SK-N-SH (cell line): ENCODE data around the gene OS9. TPM values are rescaled to one million over a fixed set of nuclear protein-coding genes. Genes with fewer than 3 reads are reported as not detected.

ENCODE experiments used
- CTCF ChIA-PET: fragments of 300-600, 350-600 bp; formaldehyde crosslinking; extraction: SDS; loops from one replicate; lab custom pipeline; 2021; lab: Yijun Ruan, JAX
- POLR2A ChIA-PET: fragments of 350-600 bp; sonication (Branson Sonifier 250); formaldehyde crosslinking; extraction: SDS; loops from one replicate; lab custom pipeline; 2020; ENCODE audit warnings: antibody characterized with exemption, inconsistent platforms; lab: Yijun Ruan, JAX
- DNase-seq: peaks from one replicate; pipeline ENCODE4 v3.0.0; 2012
- H2AFZ ChIP-seq: fragments of 200-600 bp; sonication (generic); 2 replicates; pipeline ENCODE4 v1.8.1; 2016; ENCODE audit warnings: antibody characterized with exemption, mild to moderate bottlenecking, low read depth
- H3F3A ChIP-seq: fragments of 200-600 bp; sonication (generic); replicated peaks from 2 replicates; pipeline ENCODE3; 2016; ENCODE audit warnings: antibody characterized with exemption, mild to moderate bottlenecking; ENCODE audit not compliant: insufficient read depth
- H3K27ac ChIP-seq, 2 experiments: fragments of 200-500 bp in 1 of 2; fragments of 200-600 bp in 1 of 2; sonication (Bioruptor generic) in 1 of 2; sonication (generic), shearing (Covaris generic) in 1 of 2; 2 replicates each; pipeline versions ENCODE4 v1.5.1 to v1.6.1; 2014 to 2016; ENCODE audit warnings: low read depth in 2 of 2, inconsistent platforms in 1 of 2, low read length in 1 of 2, mild to moderate bottlenecking in 1 of 2, mixed read lengths in 1 of 2
- H3K27me3 ChIP-seq: fragments of 200-600 bp; sonication (generic), shearing (Covaris generic); 2 replicates; pipeline ENCODE4 v1.6.1; 2016; ENCODE audit warnings: mixed run types; ENCODE audit not compliant: insufficient read depth
- H3K36me3 ChIP-seq, 2 experiments: fragments of 200-500 bp in 1 of 2; fragments of 200-600 bp in 1 of 2; sonication (Bioruptor generic) in 1 of 2; sonication (generic) in 1 of 2; replicated peaks in 1 of 2; 2 replicates each; pipeline versions ENCODE3 to v1.5.1; 2014 to 2016; ENCODE audit warnings: low read length in 1 of 2, mild to moderate bottlenecking in 1 of 2; ENCODE audit not compliant: insufficient read depth in 2 of 2, control insufficient read depth in 1 of 2
- H3K4me1 ChIP-seq, 2 experiments: fragments of 200-500 bp in 1 of 2; fragments of 200-600 bp in 1 of 2; sonication (Bioruptor generic) in 1 of 2; sonication (generic), shearing (Covaris generic) in 1 of 2; 2 replicates each; pipeline versions ENCODE4 v1.5.1 to v1.6.1; 2014 to 2016; ENCODE audit warnings: low read depth in 1 of 2, low read length in 1 of 2, mixed run types in 1 of 2; ENCODE audit not compliant: insufficient read depth in 2 of 2, control insufficient read depth in 1 of 2
- H3K4me2 ChIP-seq: fragments of 200-600 bp; sonication (generic), shearing (Covaris generic); 2 replicates; pipeline ENCODE4 v1.6.1; 2017; ENCODE audit warnings: mixed run types
- H3K4me3 ChIP-seq, 2 experiments: fragments of 200-500 bp in 1 of 2; fragments of 200-600 bp in 1 of 2; sonication (Bioruptor generic) in 1 of 2; sonication (generic), shearing (Covaris generic) in 1 of 2; 2 replicates each; pipeline versions ENCODE4 v1.5.1 to v1.8.1; 2014 to 2016; ENCODE audit warnings: low read depth in 2 of 2, inconsistent platforms in 1 of 2, low read length in 1 of 2, mild to moderate bottlenecking in 1 of 2, mixed read lengths in 1 of 2, moderate library complexity in 1 of 2
- H3K79me2 ChIP-seq: fragments of 200-600 bp; sonication (generic); 2 replicates; pipeline ENCODE4 v1.8.1; 2017; ENCODE audit warnings: mild to moderate bottlenecking; ENCODE audit not compliant: insufficient read depth
- H3K9ac ChIP-seq: fragments of 200-600 bp; sonication (generic); 2 replicates; pipeline ENCODE4 v1.6.1; 2017; ENCODE audit warnings: mixed run types
- H3K9me2 ChIP-seq: fragments of 200-600 bp; sonication (generic); 2 replicates; pipeline ENCODE4 v1.6.1; 2017; ENCODE audit warnings: mixed run types
- H3K9me3 ChIP-seq: fragments of 200-600 bp; sonication (generic); 2 replicates; pipeline ENCODE4 v1.6.1; 2017; ENCODE audit warnings: mixed run types, mild to moderate bottlenecking, moderate library complexity
- H4K20me1 ChIP-seq: fragments of 200-600 bp; sonication (generic); 2 replicates; pipeline ENCODE4 v1.6.1; 2017; ENCODE audit warnings: mild to moderate bottlenecking, mixed run types; ENCODE audit not compliant: insufficient read depth
- EP300 ChIP-seq, 2 experiments: IDR thresholded peaks; 2 replicates each; pipeline versions ENCODE4 v1.4.0 to v1.6.1; 2012; ENCODE audit warnings: borderline replicate concordance in 1 of 2, low read depth in 1 of 2, low read length in 1 of 2
- EZH2phosphoT487 ChIP-seq: fragments of 200-600 bp; sonication (generic); IDR thresholded peaks from 2 replicates; pipeline ENCODE4 v1.6.1; 2017; ENCODE audit warnings: low read depth, mixed run types, mild to moderate bottlenecking, antibody characterized with exemption, moderate library complexity, borderline replicate concordance
- FOXM1 ChIP-seq: IDR thresholded peaks from 2 replicates; pipeline ENCODE4 v1.4.0; 2012; ENCODE audit warnings: low read depth, mild to moderate bottlenecking
- GATA2 ChIP-seq: sonication (generic); formaldehyde crosslinking; IDR thresholded peaks from 2 replicates; pipeline ENCODE4 v1.5.0; 2020; ENCODE audit warnings: mild to moderate bottlenecking, missing genetic modification reagents
- JUND ChIP-seq: IDR thresholded peaks from 2 replicates; pipeline ENCODE4 v1.4.0; 2012
- MEF2A ChIP-seq: IDR thresholded peaks from 2 replicates; pipeline ENCODE4 v1.4.0; 2012; ENCODE audit warnings: low read depth, borderline replicate concordance
- MXI1 ChIP-seq: IDR thresholded peaks from 2 replicates; pipeline ENCODE4 v1.6.1; 2012; ENCODE audit warnings: mild to moderate bottlenecking, low read depth, low read length, improper control_type of control experiment
- NFIC ChIP-seq: IDR thresholded peaks from 2 replicates; pipeline ENCODE4 v1.4.0; 2012; ENCODE audit warnings: borderline replicate concordance
- NRF1 ChIP-seq: IDR thresholded peaks from 2 replicates; pipeline ENCODE4 v1.6.1; 2012; ENCODE audit warnings: low read depth, mild to moderate bottlenecking, low read length
- POLR2AphosphoS5 ChIP-seq: IDR thresholded peaks from 2 replicates; pipeline ENCODE4 v1.6.1; 2012; ENCODE audit warnings: low read depth, low read length
- RAD21 ChIP-seq: IDR thresholded peaks from 2 replicates; pipeline ENCODE4 v1.6.1; 2012; ENCODE audit warnings: mild to moderate bottlenecking, low read length
- RCOR1 ChIP-seq: fragments of 150-350 bp; IDR thresholded peaks from 2 replicates; pipeline ENCODE4 v1.6.1; 2017; ENCODE audit warnings: antibody characterized with exemption, low read length
- RFX5 ChIP-seq: IDR thresholded peaks from 2 replicates; pipeline ENCODE4 v1.6.1; 2012; ENCODE audit warnings: mild to moderate bottlenecking, improper control_type of control experiment, low read length
- RXRA ChIP-seq: IDR thresholded peaks from 2 replicates; pipeline ENCODE4 v1.4.0; 2012; ENCODE audit warnings: low read depth, mild to moderate bottlenecking, borderline replicate concordance
- SIN3A ChIP-seq: IDR thresholded peaks from 2 replicates; pipeline ENCODE4 v1.6.1; 2012; ENCODE audit warnings: low read depth, mild to moderate bottlenecking, low read length, moderate library complexity, borderline replicate concordance
- SMC3 ChIP-seq: IDR thresholded peaks from 2 replicates; pipeline ENCODE4 v1.6.1; 2012; ENCODE audit warnings: low read depth, low read length, improper control_type of control experiment
- TAF1 ChIP-seq: IDR thresholded peaks from 2 replicates; pipeline ENCODE4 v1.6.1; 2012; ENCODE audit warnings: low read depth, mild to moderate bottlenecking, low read length, moderate library complexity, borderline replicate concordance
- YY1 ChIP-seq: IDR thresholded peaks from 2 replicates; pipeline ENCODE4 v1.4.0; 2012; ENCODE audit warnings: low read depth, mild to moderate bottlenecking
- WGBS: methylation state at CpG from one replicate; pipeline ENCODE4 v1.1.6; 2017; ENCODE audit warnings: low lambda C conversion rate; 5-methylcytosine and 5-hydroxymethylcytosine counted together
- polyA plus RNA-seq, 3 experiments: library from polyadenylated mRNA; depleted of rRNA; stranded (reverse); fragments of >200 nt; gene quantifications; 2 replicates each; pipeline ENCODE4 v1.2.3, GENCODE V29; 2012
- TF ChIP-seq, protein P1 (sequence below): fragments of 150-350 bp; IDR thresholded peaks from 2 replicates; pipeline ENCODE4 v1.6.1; 2017; ENCODE audit warnings: antibody characterized with exemption, low read length, low read depth, borderline replicate concordance
- TF ChIP-seq, protein P2 (sequence below): IDR thresholded peaks from 2 replicates; pipeline ENCODE4 v1.6.1; 2012; ENCODE audit warnings: mild to moderate bottlenecking, low read depth, low read length, moderate library complexity
- TF ChIP-seq, protein P3 (sequence below): IDR thresholded peaks from 2 replicates; pipeline ENCODE4 v1.4.0; 2012; ENCODE audit warnings: low read depth
- TF ChIP-seq, protein P4 (sequence below): fragments of 150-350 bp; IDR thresholded peaks from 2 replicates; pipeline ENCODE4 v1.6.1; 2016; ENCODE audit warnings: mild to moderate bottlenecking, low read depth, low read length
- TF ChIP-seq, protein P5 (sequence below): IDR thresholded peaks from 2 replicates; pipeline ENCODE4; 2012
- TF ChIP-seq, protein P6 (sequence below): fragments of 200-600 bp; sonication (generic); IDR thresholded peaks from 2 replicates; pipeline ENCODE4 v1.6.1; 2017; ENCODE audit warnings: antibody characterized with exemption, mild to moderate bottlenecking, moderate library complexity

The OS9 gene
- polyA plus RNA-seq, 1 of the 3 experiments (the other 2 are of a cell fraction), result 280 TPM

DNA sequence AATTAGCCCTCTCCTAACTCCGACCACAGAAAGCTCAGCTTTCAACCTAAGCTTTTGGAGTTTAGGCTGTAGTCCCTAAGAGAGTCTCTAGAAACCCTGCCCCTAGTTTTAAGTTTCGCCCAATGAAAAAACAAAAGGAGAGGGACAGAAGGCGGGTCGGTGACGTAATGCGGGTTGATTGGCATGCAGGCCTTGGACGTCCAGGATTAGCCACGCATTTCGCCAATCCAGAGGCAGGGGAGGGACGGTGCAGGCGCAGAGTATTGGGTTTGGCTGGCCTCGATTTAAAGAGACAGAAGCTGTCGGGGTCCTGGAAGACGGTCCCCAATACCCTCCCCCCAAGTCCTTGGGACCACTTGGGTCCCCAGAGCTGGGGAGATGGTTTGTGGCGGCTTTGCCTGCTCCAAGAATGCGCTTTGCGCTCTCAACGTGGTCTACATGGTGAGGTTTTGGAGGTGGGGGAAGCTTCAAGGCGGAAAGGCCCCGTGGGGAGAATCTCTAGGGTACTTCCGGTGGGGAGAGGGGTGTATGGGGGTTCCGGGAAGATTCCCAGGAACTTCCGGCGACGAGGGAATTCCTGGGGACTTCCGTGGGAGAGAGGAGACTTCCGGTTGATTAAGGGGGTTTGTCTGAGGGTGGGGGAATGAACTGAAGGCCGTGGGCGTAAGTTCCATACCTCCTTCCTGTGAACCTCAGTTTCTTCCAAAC is 51.0 kb downstream of the OS9 start, which contains the start of gene TSPAN31:
TSPAN31 (plus strand) TSS at position 263 of the 708 bp plus-strand sequence; CDS start at position 379, 116 bp downstream.
- peak; percentile 86 for DNase-seq
- peaks cover 17% of the 10 kb centered on the region for H3K79me2 ChIP-seq
- H3K4me1 ChIP-seq, result peaks cover 0 to 17% of the 10 kb centered on the region in 2 experiments; a peak in 2 of 4 replicates
- ChIA-PET CTCF (interaction anchor here (0.7 to 3.2 kb wide), 6 partner anchors 9 to 162 kb away, joined by 3 to 18 read pairs (median 8); partner anchors contain the start of gene B4GALNT1), POLR2A (interaction anchor here (0.5 to 2.1 kb wide), 10 partner anchors 9 to 153 kb away, joined by 3 to 18 read pairs (median 4); no protein-coding TSS in a partner anchor)
- 1% methylated on average over 26 of the region's 29 CpGs for WGBS
- peaks cover 26 to 38% of the 10 kb centered on the region in 2 experiments for H3K36me3 ChIP-seq
- no peaks in the 10 kb centered on the region for H3K27me3 ChIP-seq
- H3K27ac ChIP-seq, result peak within 1 kb of the TSS; percentile 96 to 98
- peak within 1 kb of the TSS; percentile 81 to 82 for H3K4me3 ChIP-seq
- no peaks in the 10 kb centered on the region for H3K9me2 ChIP-seq
- H3K4me2 ChIP-seq, result peak within 1 kb of the TSS; percentile 87
- H3F3A ChIP-seq, result peaks cover 32% of the 10 kb centered on the region
- H4K20me1 ChIP-seq, result no peaks in the 10 kb centered on the region
- peak within 1 kb of the TSS; percentile 99 for H3K9ac ChIP-seq
- no peaks in the 10 kb centered on the region for H3K9me3 ChIP-seq
- peak within 1 kb of the TSS; percentile 91 for H2AFZ ChIP-seq
- TF ChIP-seq MXI1 (peak; percentile 43; the same call in 1 of the 2 replicates), EZH2phosphoT487 (no peak), EP300 (IDR thresholded peaks at IDR 0.05; ENCODE audit: borderline replicate concordance in 1 of 2, low read depth in 1 of 2, low read length in 1 of 2) (no peak), RAD21 (no peak), MEF2A (no peak), TAF1 (no peak), SMC3 (no peak), RXRA (no peak), RFX5 (peak; percentile 94), JUND (peak; percentile 23; the same call in 1 of the 2 replicates), RCOR1 (0 out of 2 replicates have a peak, but pooled peaks have one; percentile 4), NRF1 (peak; percentile 62; the same call in 1 of the 2 replicates), NFIC (no peak), YY1 (no peak), SIN3A (peak; percentile 32; the same call in 1 of the 2 replicates), GATA2 (no peak), FOXM1 (no peak; the same call in 1 of the 2 replicates), POLR2AphosphoS5 (peak; percentile 58; the same call in 1 of the 2 replicates)
- TF ChIP-seq, protein P1, sequence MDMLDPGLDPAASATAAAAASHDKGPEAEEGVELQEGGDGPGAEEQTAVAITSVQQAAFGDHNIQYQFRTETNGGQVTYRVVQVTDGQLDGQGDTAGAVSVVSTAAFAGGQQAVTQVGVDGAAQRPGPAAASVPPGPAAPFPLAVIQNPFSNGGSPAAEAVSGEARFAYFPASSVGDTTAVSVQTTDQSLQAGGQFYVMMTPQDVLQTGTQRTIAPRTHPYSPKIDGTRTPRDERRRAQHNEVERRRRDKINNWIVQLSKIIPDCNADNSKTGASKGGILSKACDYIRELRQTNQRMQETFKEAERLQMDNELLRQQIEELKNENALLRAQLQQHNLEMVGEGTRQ, result no peak
- TF ChIP-seq, protein P2, sequence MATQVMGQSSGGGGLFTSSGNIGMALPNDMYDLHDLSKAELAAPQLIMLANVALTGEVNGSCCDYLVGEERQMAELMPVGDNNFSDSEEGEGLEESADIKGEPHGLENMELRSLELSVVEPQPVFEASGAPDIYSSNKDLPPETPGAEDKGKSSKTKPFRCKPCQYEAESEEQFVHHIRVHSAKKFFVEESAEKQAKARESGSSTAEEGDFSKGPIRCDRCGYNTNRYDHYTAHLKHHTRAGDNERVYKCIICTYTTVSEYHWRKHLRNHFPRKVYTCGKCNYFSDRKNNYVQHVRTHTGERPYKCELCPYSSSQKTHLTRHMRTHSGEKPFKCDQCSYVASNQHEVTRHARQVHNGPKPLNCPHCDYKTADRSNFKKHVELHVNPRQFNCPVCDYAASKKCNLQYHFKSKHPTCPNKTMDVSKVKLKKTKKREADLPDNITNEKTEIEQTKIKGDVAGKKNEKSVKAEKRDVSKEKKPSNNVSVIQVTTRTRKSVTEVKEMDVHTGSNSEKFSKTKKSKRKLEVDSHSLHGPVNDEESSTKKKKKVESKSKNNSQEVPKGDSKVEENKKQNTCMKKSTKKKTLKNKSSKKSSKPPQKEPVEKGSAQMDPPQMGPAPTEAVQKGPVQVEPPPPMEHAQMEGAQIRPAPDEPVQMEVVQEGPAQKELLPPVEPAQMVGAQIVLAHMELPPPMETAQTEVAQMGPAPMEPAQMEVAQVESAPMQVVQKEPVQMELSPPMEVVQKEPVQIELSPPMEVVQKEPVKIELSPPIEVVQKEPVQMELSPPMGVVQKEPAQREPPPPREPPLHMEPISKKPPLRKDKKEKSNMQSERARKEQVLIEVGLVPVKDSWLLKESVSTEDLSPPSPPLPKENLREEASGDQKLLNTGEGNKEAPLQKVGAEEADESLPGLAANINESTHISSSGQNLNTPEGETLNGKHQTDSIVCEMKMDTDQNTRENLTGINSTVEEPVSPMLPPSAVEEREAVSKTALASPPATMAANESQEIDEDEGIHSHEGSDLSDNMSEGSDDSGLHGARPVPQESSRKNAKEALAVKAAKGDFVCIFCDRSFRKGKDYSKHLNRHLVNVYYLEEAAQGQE, result no peak
- TF ChIP-seq, protein P3, sequence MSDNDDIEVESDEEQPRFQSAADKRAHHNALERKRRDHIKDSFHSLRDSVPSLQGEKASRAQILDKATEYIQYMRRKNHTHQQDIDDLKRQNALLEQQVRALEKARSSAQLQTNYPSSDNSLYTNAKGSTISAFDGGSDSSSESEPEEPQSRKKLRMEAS, result peak; percentile 29
- TF ChIP-seq, protein P4, sequence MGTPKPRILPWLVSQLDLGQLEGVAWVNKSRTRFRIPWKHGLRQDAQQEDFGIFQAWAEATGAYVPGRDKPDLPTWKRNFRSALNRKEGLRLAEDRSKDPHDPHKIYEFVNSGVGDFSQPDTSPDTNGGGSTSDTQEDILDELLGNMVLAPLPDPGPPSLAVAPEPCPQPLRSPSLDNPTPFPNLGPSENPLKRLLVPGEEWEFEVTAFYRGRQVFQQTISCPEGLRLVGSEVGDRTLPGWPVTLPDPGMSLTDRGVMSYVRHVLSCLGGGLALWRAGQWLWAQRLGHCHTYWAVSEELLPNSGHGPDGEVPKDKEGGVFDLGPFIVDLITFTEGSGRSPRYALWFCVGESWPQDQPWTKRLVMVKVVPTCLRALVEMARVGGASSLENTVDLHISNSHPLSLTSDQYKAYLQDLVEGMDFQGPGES, result peak; percentile 69
- TF ChIP-seq, protein P5, sequence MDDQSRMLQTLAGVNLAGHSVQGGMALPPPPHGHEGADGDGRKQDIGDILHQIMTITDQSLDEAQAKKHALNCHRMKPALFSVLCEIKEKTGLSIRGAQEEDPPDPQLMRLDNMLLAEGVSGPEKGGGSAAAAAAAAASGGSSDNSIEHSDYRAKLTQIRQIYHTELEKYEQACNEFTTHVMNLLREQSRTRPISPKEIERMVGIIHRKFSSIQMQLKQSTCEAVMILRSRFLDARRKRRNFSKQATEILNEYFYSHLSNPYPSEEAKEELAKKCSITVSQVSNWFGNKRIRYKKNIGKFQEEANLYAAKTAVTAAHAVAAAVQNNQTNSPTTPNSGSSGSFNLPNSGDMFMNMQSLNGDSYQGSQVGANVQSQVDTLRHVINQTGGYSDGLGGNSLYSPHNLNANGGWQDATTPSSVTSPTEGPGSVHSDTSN, result peak; percentile 98
- TF ChIP-seq, protein P6, sequence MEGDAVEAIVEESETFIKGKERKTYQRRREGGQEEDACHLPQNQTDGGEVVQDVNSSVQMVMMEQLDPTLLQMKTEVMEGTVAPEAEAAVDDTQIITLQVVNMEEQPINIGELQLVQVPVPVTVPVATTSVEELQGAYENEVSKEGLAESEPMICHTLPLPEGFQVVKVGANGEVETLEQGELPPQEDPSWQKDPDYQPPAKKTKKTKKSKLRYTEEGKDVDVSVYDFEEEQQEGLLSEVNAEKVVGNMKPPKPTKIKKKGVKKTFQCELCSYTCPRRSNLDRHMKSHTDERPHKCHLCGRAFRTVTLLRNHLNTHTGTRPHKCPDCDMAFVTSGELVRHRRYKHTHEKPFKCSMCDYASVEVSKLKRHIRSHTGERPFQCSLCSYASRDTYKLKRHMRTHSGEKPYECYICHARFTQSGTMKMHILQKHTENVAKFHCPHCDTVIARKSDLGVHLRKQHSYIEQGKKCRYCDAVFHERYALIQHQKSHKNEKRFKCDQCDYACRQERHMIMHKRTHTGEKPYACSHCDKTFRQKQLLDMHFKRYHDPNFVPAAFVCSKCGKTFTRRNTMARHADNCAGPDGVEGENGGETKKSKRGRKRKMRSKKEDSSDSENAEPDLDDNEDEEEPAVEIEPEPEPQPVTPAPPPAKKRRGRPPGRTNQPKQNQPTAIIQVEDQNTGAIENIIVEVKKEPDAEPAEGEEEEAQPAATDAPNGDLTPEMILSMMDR, result no peak
